ENCODE measurements around the gene CCDC17.
"Not testable (repeated sequence)": the region's sequence is repeated elsewhere in the genome, so short reads cannot be mapped to it uniquely, and the experiment has no call there.

The CCDC17 gene

DNA sequence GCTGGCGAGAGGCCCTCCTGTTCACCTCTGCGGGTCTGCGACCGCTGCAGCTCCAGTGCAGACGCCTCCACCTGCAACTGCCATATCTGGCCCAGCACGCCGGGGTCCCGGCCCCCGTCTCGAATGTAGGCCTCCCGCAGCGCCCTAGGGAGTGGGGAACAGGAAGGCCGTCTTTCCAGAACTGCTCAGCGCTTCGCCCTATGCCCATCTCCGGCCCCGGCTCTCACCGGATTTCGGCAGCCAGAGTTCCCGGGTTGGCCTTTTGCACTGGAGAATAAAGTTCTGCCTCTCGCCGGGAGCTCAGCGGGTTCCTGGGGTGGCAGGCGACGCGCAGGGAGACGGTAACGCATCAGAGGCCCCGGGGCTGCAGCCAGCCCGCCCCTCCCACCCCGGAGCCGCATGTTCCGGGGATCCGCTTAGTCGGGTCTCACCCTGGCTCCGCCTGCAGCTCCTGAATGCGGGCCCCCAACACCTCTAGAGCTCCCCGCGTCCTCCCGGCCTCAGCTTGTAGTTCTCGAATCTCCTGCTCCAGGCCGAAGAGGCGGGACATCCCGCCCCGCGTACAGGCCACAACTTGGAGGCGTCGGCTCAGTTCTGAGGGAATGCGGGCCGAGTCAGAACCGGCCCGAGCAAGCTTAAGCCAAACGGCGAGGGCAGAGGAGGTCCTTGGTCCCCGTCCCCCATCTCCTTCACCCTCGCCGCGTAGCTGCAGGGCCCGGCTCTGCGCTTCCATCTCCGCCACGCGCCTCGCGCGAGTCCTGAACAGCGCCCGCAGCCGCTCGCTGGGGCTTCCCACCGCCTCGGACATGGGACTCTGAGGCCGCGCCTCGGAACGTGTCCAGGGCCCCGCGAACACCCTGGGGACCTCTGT lies 1.1 kb downstream of the CCDC17 start:
- DNase-seq = no peak
- intact Hi-C loops (cut with DNase I) = no loop called here

GRCh38 chr1:45621895-45622523 lies 1.8 kb downstream of the CCDC17 start:
- intact Hi-C loops (cut with DNase I) = no loop called here

GRCh38 chr1:45621501-45621836 lies 2.4 kb downstream of the CCDC17 start:
- no peak for DNase-seq
- intact Hi-C loops (cut with DNase I) = no loop called here

More at GRCh38 chr1:45621895-45622523, 1.8 kb downstream of the CCDC17 start:
- DNase-seq = peak in 1 of 10 donors; percentile 84

- no peak for DNase-seq
- intact Hi-C loops (cut with DNase I) = no loop called here
Observed at GRCh38 chr1:45620588-45621500, 3.0 kb downstream of the CCDC17 start.

DNA sequence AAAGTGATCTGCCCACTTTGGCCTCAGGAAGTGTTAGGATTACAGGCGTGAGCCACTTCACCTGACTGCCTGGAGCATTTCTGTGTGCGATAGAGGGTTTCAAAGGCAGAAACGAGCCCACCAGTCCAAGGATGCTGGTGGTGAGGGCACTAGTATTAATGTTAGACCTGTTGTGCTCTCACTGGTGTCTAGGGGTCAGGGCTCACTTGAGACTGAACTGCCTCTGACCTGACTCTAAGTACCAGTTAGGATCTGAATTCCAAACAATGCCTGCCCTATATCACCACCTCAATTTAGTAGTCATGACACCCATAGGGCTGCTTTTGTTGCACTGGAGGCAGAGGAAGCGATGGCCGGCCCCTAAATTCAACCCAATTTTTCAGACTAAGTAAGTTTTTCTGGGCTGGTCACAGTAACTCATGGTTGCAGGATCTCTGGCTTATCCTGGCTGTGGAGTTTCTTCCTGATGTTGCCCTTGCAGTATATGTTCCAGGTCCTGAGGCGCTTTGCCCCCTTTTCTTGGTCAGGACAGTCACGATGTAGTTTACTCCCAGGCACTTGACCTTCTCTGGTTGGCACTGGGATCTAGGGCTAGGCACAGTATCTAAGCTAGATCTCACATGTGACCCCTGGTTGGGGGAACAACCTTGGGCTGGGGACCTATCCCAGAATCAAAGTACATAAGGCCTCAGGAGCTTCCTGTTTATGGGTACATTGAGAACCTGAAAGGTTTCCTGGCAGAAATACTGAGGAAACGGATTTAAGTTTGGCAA lies 4.5 kb downstream of the CCDC17 start:
- intact Hi-C loops (cut with DNase I) = no loop called here
- DNase-seq = no peak

GRCh38 chr1:45617618-45618017 lies 6.2 kb downstream of the CCDC17 start:
- DNase-seq = no peak
- intact Hi-C loops (cut with DNase I) = no loop called here

DNA sequence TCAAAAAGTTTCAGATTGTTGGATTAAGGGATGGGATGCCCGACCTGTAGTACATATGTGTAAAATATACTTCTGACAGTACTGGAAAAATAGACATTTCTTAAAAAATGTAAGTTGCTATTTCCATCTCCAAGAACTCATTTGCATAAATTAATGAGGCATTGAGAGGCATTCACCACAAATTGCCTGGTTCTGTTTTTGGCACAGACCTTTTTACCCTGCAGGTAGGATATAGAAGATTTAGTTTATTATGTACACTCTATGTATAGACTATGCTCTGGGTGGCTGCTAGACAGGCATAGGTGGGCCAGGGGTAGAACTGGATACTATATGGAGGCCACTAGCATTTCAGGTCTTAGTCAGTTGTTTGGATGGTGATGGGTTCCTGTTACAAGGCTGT lies 8.0 kb downstream of the CCDC17 start:
- DNase-seq = no peak
- intact Hi-C loops (cut with DNase I) = no loop called here

GRCh38 chr1:45612941-45613579 lies 10.8 kb downstream of the CCDC17 start:
- DNase-seq = no peak
- intact Hi-C loops (cut with DNase I) = no loop called here

DNA sequence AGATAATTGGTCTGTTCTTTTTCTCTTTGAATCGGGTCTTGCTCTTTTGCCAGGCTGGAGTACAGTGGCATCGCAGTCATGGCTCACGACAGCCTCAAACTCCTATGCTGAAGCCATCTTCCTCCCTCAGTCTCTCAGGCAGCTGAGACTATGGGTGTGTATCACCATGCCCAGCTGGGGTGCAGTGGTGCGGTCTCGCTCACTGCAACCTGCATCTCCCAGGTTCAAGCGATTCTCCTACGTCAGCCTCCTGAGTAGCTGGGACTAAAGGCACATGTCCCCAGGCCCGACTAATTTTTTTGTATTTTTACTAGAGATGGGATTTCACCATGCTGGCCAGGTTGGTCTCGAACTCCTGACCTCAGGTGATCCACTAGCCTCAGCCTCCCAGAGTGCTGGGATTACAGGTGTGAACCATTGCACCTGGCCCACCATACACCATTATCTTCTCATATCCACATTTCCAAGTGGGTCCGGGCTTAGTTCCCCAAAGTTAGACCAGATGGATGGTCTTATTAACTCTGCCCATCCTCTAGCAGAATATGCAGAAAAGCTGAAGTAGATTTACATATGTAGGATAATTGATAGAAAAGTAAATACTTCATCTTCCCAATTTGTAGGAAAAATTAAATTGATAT lies 13.1 kb downstream of the CCDC17 start:
- intact Hi-C loops (cut with DNase I) = no loop called here
- DNase-seq = no peak

- DNase-seq = no peak
- intact Hi-C loops (cut with DNase I) = no loop called here
Observed at GRCh38 chr1:45608175-45609156, 15.4 kb downstream of the CCDC17 start.

DNA sequence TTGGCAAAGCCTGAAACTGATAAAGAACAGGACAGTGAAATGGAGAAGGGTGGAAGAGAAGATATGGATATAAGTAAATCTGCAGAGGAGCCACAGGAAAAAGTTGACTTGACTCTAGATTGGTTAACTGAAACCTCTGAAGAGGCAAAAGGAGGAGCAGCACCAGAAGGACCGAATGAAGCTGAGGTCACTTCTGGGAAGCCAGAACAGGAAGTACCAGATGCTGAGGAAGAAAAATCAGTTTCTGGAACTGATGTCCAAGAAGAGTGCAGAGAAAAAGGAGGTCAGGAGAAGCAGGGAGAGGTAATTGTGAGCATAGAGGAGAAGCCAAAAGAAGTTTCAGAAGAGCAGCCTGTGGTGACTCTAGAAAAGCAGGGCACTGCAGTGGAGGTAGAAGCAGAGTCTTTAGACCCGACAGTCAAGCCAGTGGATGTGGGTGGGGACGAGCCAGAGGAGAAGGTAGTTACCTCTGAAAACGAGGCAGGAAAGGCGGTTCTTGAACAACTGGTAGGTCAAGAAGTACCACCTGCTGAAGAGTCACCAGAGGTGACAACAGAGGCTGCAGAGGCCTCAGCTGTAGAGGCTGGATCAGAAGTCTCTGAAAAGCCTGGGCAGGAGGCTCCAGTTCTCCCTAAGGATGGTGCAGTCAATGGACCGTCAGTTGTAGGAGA lies 16.3 kb downstream of the CCDC17 start:
- DNase-seq = peak in 1 of 10 donors; percentile 22
- intact Hi-C loops (cut with DNase I) = no loop called here

GRCh38 chr1:45604239-45604638 lies 19.6 kb downstream of the CCDC17 start:
- intact Hi-C loops (cut with DNase I) = no loop called here
- DNase-seq = no peak

DNA sequence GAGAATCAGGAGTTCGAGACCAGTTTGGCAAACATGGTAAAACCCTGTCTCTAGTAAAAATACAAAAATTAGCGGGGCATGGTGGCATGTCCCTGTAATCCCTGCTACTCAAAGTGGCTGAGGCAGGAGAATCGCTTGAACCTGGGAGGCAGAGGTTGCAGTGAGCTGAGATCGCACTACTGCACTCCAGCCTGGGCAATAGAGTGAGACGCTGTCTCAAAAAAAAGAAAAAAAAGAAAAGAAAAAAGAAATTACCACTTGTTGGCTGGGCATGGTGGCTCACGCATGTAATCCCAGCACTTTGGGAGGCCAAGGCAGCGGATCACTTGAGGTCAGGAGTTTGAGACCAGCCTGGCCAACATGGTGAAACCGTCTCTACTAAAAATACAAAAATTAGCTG lies 27.1 kb downstream of the CCDC17 start:
- DNase-seq; intact Hi-C loops (cut with DNase I): not testable (repeated sequence)

DNA sequence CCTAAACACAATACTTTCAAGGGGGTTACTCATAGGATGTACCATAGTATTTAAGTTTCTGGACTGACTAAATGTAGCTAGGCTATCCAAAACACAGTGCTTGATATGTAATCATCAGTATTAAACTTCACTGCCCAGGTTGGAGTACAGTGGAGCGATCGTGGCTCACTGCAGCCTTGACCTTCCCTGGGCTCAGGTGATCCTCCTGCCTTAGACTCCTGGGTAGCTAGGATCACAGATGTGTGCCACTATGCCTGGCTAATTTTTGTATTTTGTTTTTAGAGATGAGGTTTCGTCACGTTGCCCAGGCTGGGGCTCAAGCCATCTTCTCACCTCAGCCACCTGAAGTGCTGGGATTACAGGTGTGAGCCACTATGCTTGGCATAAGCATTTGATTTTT lies 29.4 kb downstream of the CCDC17 start:
- intact Hi-C loops (cut with DNase I) = no loop called here
- peak in 1 of 10 donors; percentile 27 for DNase-seq

GRCh38 chr1:45589861-45590260 lies 34.0 kb downstream of the CCDC17 start:
- intact Hi-C loops (cut with DNase I) = no loop called here
- no peak for DNase-seq

DNA sequence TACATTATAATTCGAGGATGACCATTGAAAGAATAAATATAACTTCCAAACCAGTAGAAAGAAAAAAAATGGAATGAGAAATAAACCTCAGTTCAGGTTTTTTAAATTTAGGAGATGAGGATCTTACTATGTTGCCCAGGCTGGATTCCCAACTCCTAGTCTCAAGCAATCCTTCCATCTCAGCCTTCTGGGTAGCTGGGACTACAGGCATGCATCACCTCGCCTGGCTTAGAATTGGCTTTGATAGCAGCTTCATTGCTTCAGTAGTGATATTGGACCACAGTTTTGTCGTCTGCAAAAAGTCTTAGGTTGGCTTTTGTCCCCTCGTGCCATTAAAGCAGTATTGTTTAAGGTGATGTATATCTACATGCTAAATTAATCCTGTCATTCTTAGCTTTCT lies 37.1 kb downstream of the CCDC17 start:
- intact Hi-C loops (cut with DNase I) = no loop called here
- no peak for DNase-seq

DNA sequence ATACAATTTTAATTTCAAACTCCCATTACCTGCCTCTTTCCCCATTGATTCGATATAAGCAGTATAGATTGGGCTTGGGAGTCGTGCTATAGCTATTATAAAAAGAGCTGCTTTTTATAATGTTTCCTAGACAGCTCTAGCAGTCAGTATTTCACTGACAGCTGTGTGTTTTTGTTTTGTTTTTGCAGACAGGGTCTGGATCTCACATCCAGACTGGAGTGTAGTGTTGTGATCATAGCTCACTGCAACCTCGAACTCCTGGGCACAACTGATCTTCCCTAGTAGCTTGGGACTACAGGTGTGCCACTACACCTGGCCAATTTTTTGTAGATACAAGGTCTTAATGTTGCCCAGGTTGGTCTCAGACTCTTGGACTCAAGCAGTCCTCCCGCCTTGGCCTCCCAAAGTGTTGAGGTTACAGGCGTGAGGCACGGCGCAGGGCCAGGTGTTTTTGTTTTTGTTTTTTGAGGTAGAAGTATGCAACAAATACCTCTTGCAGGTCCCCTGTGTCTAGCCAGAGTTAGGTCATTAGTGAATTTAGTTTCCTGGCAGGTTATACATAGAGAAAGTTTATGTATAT lies 38.3 kb downstream of the CCDC17 start:
- intact Hi-C loops (cut with DNase I) = no loop called here

More for the DNA sequence above, 38.3 kb downstream of the CCDC17 start:
- DNase-seq = no peak
